SK-N-SH treated with all-trans-retinoic acid at 6 μM for 48 hours (cell line): ENCODE measurements around the gene SIDT1.

ENCODE experiments used
- ATAC-seq: fragments of 200-7000 bp; cut with Tn5 transposase; 3 replicates; pipeline ENCODE4 v1.9.1; 2020; ENCODE audit warnings: mild to moderate bottlenecking, moderate library complexity
- ARNTL ChIP-seq: fragments of 450-650 bp; formaldehyde crosslinking; IDR thresholded peaks from 2 replicates; pipeline ENCODE4 v1.5.0; 2020; ENCODE audit warnings: low read depth, mild to moderate bottlenecking, moderate library complexity, borderline replicate concordance
- BACH2 ChIP-seq: fragments of 250-450 bp; sonication (Bioruptor Pico); IDR thresholded peaks from 2 replicates; pipeline ENCODE4 v1.9.0; 2021; ENCODE audit warnings: mild to moderate bottlenecking, borderline replicate concordance
- CREB5 ChIP-seq: fragments of 250-450 bp; sonication (Bioruptor Pico); IDR thresholded peaks from 2 replicates; pipeline ENCODE4 v1.5.1; 2020; ENCODE audit warnings: low read depth, mild to moderate bottlenecking, moderate library complexity
- CSDC2 ChIP-seq: fragments of 250-450 bp; sonication (Bioruptor Pico); IDR thresholded peaks from 2 replicates; pipeline ENCODE4 v1.5.0; 2020; ENCODE audit warnings: mild to moderate bottlenecking, moderate library complexity
- CSRNP3 ChIP-seq: fragments of 250-450 bp; sonication (Bioruptor Pico); IDR thresholded peaks from 2 replicates; pipeline ENCODE4 v1.5.1; 2021; ENCODE audit warnings: mild to moderate bottlenecking, moderate library complexity
- ESRRG ChIP-seq: fragments of 250-450 bp; sonication (Bioruptor Pico); IDR thresholded peaks from 2 replicates; pipeline ENCODE4 v1.6.1; 2021; ENCODE audit warnings: mild to moderate bottlenecking
- GLIS3 ChIP-seq: fragments of 250-450 bp; sonication (Bioruptor Pico); IDR thresholded peaks from 2 replicates; pipeline ENCODE4 v1.5.0; 2020; ENCODE audit warnings: mild to moderate bottlenecking, moderate library complexity
- ISL1 ChIP-seq: fragments of 250-450 bp; sonication (Bioruptor Pico); IDR thresholded peaks from 2 replicates; pipeline ENCODE4 v2.1.2; 2022; ENCODE audit warnings: mild to moderate bottlenecking, moderate library complexity
- OSR1 ChIP-seq: fragments of 250-450 bp; sonication (Bioruptor Pico); IDR thresholded peaks from 2 replicates; pipeline ENCODE4 v1.8.0; 2022; ENCODE audit warnings: moderate library complexity, mild to moderate bottlenecking, inconsistent platforms
- PATZ1 ChIP-seq: fragments of 250-450 bp; sonication (Bioruptor Pico); IDR thresholded peaks from 2 replicates; pipeline ENCODE4 v1.8.0; 2020; ENCODE audit warnings: mild to moderate bottlenecking, moderate library complexity, borderline replicate concordance
- RARB ChIP-seq: fragments of 250-450 bp; sonication (Bioruptor Pico); IDR thresholded peaks from 2 replicates; pipeline ENCODE4 v1.8.0; 2021; ENCODE audit warnings: mild to moderate bottlenecking, moderate library complexity
- SNAI2 ChIP-seq: fragments of 250-450 bp; sonication (Bioruptor Pico); IDR thresholded peaks from 2 replicates; pipeline ENCODE4 v1.5.0; 2020; ENCODE audit warnings: mild to moderate bottlenecking, moderate library complexity
- TOX ChIP-seq: fragments of 250-450 bp; sonication (Bioruptor Pico); IDR thresholded peaks from 2 replicates; pipeline ENCODE4 v1.8.0; 2021; ENCODE audit warnings: mild to moderate bottlenecking, moderate library complexity, borderline replicate concordance
- TSHZ2 ChIP-seq: fragments of 250-450 bp; sonication (Bioruptor Pico); IDR thresholded peaks from 2 replicates; pipeline ENCODE4 v1.5.0; 2020; ENCODE audit warnings: mild to moderate bottlenecking, moderate library complexity
- ZC3H10 ChIP-seq: fragments of 250-450 bp; sonication (Bioruptor Pico); IDR thresholded peaks from 2 replicates; pipeline ENCODE4 v1.5.1; 2021; ENCODE audit warnings: mild to moderate bottlenecking, moderate library complexity
- ZFP30 ChIP-seq: fragments of 450-650 bp; formaldehyde crosslinking; IDR thresholded peaks from 2 replicates; pipeline ENCODE4 v1.5.0; 2022; ENCODE audit warnings: mild to moderate bottlenecking, moderate library complexity
- ZNF565 ChIP-seq: fragments of 450-650 bp; formaldehyde crosslinking; conservative IDR thresholded peaks from 2 replicates; pipeline ENCODE4 v1.5.0; 2020; ENCODE audit warnings: low read depth, mild to moderate bottlenecking, moderate library complexity
- ZNF70 ChIP-seq: fragments of 450-650 bp; formaldehyde crosslinking; IDR thresholded peaks from 2 replicates; pipeline ENCODE4 v1.5.0; 2020; ENCODE audit warnings: mild to moderate bottlenecking, moderate library complexity
- ZNF8 ChIP-seq: fragments of 450-650 bp; formaldehyde crosslinking; IDR thresholded peaks from 2 replicates; pipeline ENCODE4 v1.5.0; 2020; ENCODE audit warnings: mild to moderate bottlenecking, moderate library complexity

SIDT1 gene

GRCh38 chr3:113560831-113561623, 28.7 kb downstream of the SIDT1 start:
- no peak; the same call in 2 of the 3 replicates for ATAC-seq
- TF ChIP-seq ZNF70 (CRISPR knock-in tag) (peak; percentile 96), ARNTL (CRISPR knock-in tag) (no peak), ISL1 (CRISPR knock-in tag) (peak; percentile 50; the same call in 1 of the 2 replicates), PATZ1 (CRISPR knock-in tag) (no peak), TOX (CRISPR knock-in tag) (no peak)

GRCh38 chr3:113565555-113565954, 33.2 kb downstream of the SIDT1 start:
- TF ChIP-seq TOX (CRISPR knock-in tag): no peak
- TF ChIP-seq ISL1 (CRISPR knock-in tag): peak; percentile 22; the same call in 1 of the 2 replicates
- TF ChIP-seq, all 23 proteins: peak for 1
- no peak for ATAC-seq

- no peak for ATAC-seq
- no peak for TF ChIP-seq ZNF565
- TF ChIP-seq PATZ1 (CRISPR knock-in tag): no peak
- TF ChIP-seq CREB5 (CRISPR knock-in tag): no peak
- TF ChIP-seq CSRNP3 (CRISPR knock-in tag): no peak
- TF ChIP-seq TOX (CRISPR knock-in tag): no peak
- no peak for TF ChIP-seq ZC3H10 (CRISPR knock-in tag)
- no peak for TF ChIP-seq TSHZ2 (CRISPR knock-in tag)
- no peak for TF ChIP-seq ZNF70 (CRISPR knock-in tag)
- no peak for TF ChIP-seq ESRRG
- no peak for TF ChIP-seq CSDC2
- no peak for TF ChIP-seq ISL1 (CRISPR knock-in tag)
- TF ChIP-seq BACH2: no peak
- no peak for TF ChIP-seq SNAI2 (CRISPR knock-in tag)
These were observed 37.8 kb downstream of the SIDT1 start for GRCh38 chr3:113570158-113570557.

- ATAC-seq: no peak
- no peak for TF ChIP-seq ISL1 (CRISPR knock-in tag)
- TF ChIP-seq OSR1 (CRISPR knock-in tag): no peak
- no peak for TF ChIP-seq ZNF8 (CRISPR knock-in tag)
- TF ChIP-seq TSHZ2 (CRISPR knock-in tag): no peak
- no peak for TF ChIP-seq ARNTL (CRISPR knock-in tag)
- TF ChIP-seq RARB: no peak
- TF ChIP-seq GLIS3 (CRISPR knock-in tag): no peak
- TF ChIP-seq CREB5 (CRISPR knock-in tag): no peak
- no peak for TF ChIP-seq ZFP30 (CRISPR knock-in tag)
These were observed 39.0 kb downstream of the SIDT1 start for GRCh38 chr3:113571360-113571759.
